GM12865 (cell line): Measurements from ENCODE around the gene RASGRP1.

Experiments used
- DNase-seq: peaks from one replicate; pipeline ENCODE4 v3.0.0; 2010; ENCODE audit warnings: low read depth
- H3K4me3 ChIP-seq: 2 replicates; pipeline ENCODE4 v1.5.1; 2011; ENCODE audit warnings: mild to moderate bottlenecking, low read depth, low read length, control low read depth
- CTCF ChIP-seq: IDR thresholded peaks from 2 replicates; pipeline ENCODE4 v1.5.1; 2011; ENCODE audit warnings: low read length, control low read depth, low read depth, inconsistent platforms; ENCODE audit not compliant: insufficient read depth; ENCODE audit errors: missing control alignments

Gene RASGRP1

DNA sequence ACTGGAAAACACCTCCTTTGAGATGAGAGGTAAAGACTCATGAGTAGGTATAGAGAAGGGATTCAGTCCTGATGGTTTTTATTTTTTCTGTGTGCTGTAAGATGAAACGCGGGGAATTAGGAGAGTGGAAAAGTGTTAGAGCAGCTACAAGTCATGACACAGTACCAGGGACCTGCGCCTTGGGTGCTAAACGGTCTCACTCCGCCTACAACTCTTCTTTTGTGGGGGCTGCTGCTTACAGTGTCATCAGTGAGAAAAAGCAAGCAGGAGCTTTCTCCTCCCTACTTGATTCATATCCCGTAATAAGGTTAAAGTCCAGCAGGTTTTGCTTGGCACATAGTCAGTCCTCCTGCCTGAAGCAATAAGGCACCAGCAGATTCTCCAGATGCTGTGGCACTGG lies 39.1 kb downstream of the RASGRP1 start:
- no peak for TF ChIP-seq CTCF
- no peak for DNase-seq
- H3K4me3 ChIP-seq, result no peak overlapping the region

DNA sequence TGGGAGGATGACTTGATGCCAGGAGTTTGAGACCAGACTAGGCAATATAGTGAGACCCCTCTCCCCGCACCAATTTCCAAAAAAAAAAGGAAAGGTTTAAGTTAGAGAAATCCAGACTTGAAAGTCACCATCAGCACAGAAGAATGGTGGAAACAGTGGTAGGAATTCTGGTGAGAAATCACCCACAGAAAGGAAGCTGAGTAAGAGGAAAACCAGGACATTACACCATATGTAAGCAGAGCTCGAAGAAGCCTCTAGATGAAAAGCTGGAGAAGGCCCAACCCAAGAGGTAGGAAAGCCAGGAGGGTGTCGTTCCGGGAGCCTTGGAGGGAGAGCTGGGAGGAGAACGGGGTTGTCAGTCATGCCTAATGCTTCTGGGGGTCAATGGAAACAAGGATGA lies 40.5 kb downstream of the RASGRP1 start:
- TF ChIP-seq CTCF, result no peak
- H3K4me3 ChIP-seq, result no peak overlapping the region
- no peak for DNase-seq

DNA sequence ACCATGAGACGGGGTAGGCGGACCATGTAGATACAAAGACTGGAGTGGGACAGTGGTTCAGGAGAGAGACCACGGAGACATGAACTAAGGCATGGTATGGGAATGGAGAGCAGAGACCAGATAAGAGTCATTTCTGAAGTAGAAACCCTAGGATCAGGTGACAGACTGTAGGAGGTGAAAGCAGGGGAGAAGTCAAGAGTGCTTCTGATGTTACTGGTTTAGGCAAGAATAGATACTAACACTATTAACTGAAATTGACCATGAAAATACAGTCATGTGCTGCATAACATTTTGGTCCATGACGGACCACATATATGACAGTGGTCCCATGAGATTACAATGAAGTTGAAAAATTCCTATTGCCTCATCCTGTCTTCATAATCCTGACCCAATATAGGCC lies 41.7 kb downstream of the RASGRP1 start:
- DNase-seq, result no peak
- no peak for TF ChIP-seq CTCF
- H3K4me3 ChIP-seq, result no peak overlapping the region

DNA sequence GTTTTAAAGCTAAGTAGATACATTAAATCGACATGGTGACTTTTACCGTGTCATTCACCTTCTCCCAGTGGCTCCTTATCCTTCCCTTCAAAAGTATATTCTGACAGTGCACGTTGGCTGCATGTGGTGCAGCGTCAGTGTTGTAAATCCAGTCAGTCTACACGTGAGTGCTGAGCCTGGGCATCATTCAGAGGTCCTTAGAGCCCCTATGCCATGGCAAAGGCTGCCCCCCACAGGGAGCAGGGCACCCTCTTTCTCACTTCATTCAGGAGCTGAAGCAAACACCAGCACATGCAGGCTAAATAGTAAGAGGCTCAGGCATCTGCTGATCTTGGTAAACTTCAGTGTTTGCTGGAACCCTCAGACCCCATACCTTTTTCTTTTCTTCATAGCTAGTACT lies 43.3 kb downstream of the RASGRP1 start:
- no peak overlapping the region for H3K4me3 ChIP-seq
- TF ChIP-seq CTCF, result no peak
- DNase-seq, result no peak

DNA sequence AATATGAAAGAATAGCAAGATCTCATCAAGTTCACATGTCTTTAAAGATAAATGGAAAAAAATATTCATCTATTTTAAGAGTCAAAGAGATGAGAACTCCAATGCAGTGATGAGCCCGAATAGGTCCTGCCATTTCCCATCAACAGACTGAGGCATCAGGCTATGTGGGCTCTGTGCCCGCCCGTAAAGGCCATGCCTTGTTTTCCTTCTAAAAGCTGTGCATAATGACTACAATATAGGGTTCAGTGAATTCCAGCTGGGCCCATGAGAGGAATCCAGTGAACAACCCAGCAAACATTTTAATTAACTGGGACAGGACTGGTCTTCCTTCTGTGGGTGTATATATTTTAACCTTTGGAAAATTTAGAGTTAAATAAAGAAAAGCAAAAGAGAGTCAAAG lies 44.6 kb downstream of the RASGRP1 start:
- no peak for DNase-seq
- no peak overlapping the region for H3K4me3 ChIP-seq
- no peak for TF ChIP-seq CTCF

- H3K4me3 ChIP-seq, result no peak overlapping the region
- TF ChIP-seq CTCF, result no peak
- DNase-seq, result no peak
Measured at GRCh38 chr15:38518084-38518483, 46.5 kb downstream of the RASGRP1 start.

GRCh38 chr15:38517312-38517975 lies 47.2 kb downstream of the RASGRP1 start:
- TF ChIP-seq CTCF, result no peak
- no peak overlapping the region for H3K4me3 ChIP-seq
- DNase-seq, result no peak
